Left ventricle myocardium inferior (tissue), 1 donor: ENCODE measurements around the gene TTLL11. TPM values are rescaled to one million over a fixed set of nuclear protein-coding genes. Genes with fewer than 3 reads are reported as not detected.

ENCODE experiments used
- DNase-seq: peaks from one replicate; pipeline ENCODE4 v3.0.0-alpha.2; 2020
- H3K27ac ChIP-seq: fragments of 200-600 bp; replicated peaks from 2 replicates; pipeline ENCODE4 v1.8.0; 2021
- H3K27me3 ChIP-seq: fragments of 200-600 bp; 2 replicates; pipeline ENCODE4 v1.8.0; 2021; ENCODE audit warnings: low read depth
- H3K36me3 ChIP-seq: fragments of 200-600 bp; 2 replicates; pipeline ENCODE4 v1.8.0; 2021
- H3K4me1 ChIP-seq: fragments of 200-600 bp; 2 replicates; pipeline ENCODE4 v1.8.0; 2021
- H3K4me3 ChIP-seq: fragments of 200-600 bp; 2 replicates; pipeline ENCODE4 v1.8.0; 2021; ENCODE audit warnings: mild to moderate bottlenecking, moderate library complexity
- H3K9me3 ChIP-seq: fragments of 200-600 bp; replicated peaks from 2 replicates; pipeline ENCODE4 v1.8.0; 2021
- intact Hi-C: fragments of 100-400 bp; cut with micrococcal nuclease; formaldehyde crosslinking; loops from one replicate; pipeline ENCODE4 v1.11.0; 2022
- total RNA-seq: library from RNA; stranded (reverse); fragmentation: NEBNext Ultra II Directional; extraction: Animal tissue kit (Norgen Biotek cat#: 25700); gene quantifications from one replicate; pipeline ENCODE4 v1.2.1, GENCODE V29; 2021
- TF ChIP-seq, protein P1 (sequence below): fragments of 200-600 bp; IDR thresholded peaks from 2 replicates; pipeline ENCODE4 v1.8.0; 2021; ENCODE audit warnings: antibody characterized with exemption, mild to moderate bottlenecking, borderline replicate concordance
- donor health status: DM: no; HTN: yes; CAD: no; lungs with severe emphysema.

The TTLL11 gene
- total RNA-seq, 1 donor from 2014 or later: 7.3 TPM

DNA sequence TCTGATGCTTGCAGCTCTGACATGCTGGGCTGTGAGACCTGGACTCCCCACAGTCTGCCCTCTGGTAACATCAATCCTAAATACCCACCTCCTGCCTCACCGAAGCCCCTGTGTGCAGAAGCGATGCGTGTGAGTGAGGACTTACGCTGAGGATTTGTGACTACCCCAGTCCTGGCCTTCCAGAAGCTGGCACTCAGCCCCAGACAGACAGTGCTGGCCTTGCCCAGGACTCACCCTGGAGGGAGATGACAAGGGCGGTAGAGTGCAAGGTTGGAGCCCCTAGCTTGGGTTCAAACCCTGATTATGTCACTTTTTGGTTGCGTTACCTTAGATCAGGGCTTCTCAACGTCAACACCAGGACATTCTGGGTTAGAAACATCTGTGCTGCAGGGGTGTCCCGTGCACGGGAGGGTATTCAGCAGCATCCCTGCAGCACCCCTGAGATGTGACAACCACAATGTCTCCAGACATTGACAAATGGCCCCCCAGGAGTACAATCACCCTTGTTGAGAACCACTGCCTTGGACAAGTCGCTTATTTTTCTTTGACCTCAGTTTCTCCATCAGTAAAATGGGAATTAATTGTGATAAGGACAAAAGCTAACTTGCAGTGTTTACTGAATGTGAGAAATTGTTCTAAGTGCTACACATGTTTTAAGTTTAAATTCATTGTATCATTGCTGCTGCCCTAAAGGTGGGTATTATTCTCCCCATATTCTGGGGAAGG lies 23.5 kb upstream of the TTLL11 start:
- no peak for DNase-seq
- intact Hi-C loops: no loop called here
- peaks cover 29% of the 10 kb centered on the region for H3K27me3 ChIP-seq
- no peak overlapping the region for H3K27ac ChIP-seq
- no peaks in the 10 kb centered on the region for H3K4me1 ChIP-seq
- H3K4me3 ChIP-seq: no peak overlapping the region
- H3K9me3 ChIP-seq: no peaks in the 10 kb centered on the region
- TF ChIP-seq, protein P1, sequence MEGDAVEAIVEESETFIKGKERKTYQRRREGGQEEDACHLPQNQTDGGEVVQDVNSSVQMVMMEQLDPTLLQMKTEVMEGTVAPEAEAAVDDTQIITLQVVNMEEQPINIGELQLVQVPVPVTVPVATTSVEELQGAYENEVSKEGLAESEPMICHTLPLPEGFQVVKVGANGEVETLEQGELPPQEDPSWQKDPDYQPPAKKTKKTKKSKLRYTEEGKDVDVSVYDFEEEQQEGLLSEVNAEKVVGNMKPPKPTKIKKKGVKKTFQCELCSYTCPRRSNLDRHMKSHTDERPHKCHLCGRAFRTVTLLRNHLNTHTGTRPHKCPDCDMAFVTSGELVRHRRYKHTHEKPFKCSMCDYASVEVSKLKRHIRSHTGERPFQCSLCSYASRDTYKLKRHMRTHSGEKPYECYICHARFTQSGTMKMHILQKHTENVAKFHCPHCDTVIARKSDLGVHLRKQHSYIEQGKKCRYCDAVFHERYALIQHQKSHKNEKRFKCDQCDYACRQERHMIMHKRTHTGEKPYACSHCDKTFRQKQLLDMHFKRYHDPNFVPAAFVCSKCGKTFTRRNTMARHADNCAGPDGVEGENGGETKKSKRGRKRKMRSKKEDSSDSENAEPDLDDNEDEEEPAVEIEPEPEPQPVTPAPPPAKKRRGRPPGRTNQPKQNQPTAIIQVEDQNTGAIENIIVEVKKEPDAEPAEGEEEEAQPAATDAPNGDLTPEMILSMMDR: no peak
- H3K36me3 ChIP-seq: no peaks in the 10 kb centered on the region

GRCh38 chr9:122116040-122116439 lies 22.9 kb upstream of the TTLL11 start:
- H3K27ac ChIP-seq: no peak overlapping the region
- no peaks in the 10 kb centered on the region for H3K9me3 ChIP-seq
- H3K36me3 ChIP-seq: no peaks in the 10 kb centered on the region
- no peaks in the 10 kb centered on the region for H3K4me1 ChIP-seq
- TF ChIP-seq, protein P1: no peak
- no peak overlapping the region for H3K4me3 ChIP-seq
- intact Hi-C loops: no loop called here
- H3K27me3 ChIP-seq: peaks cover 29% of the 10 kb centered on the region
- DNase-seq: no peak

GRCh38 chr9:122115176-122116035 lies 22.3 kb upstream of the TTLL11 start:
- TF ChIP-seq, protein P1: no peak
- intact Hi-C loops: no loop called here
- Histone ChIP-seq H3K27ac (no peak overlapping the region), H3K4me3 (no peak overlapping the region), H3K4me1 (no peaks in the 10 kb centered on the region), H3K9me3 (no peaks in the 10 kb centered on the region), H3K36me3 (no peaks in the 10 kb centered on the region), H3K27me3 (peaks cover 29% of the 10 kb centered on the region)
- no peak for DNase-seq

DNA sequence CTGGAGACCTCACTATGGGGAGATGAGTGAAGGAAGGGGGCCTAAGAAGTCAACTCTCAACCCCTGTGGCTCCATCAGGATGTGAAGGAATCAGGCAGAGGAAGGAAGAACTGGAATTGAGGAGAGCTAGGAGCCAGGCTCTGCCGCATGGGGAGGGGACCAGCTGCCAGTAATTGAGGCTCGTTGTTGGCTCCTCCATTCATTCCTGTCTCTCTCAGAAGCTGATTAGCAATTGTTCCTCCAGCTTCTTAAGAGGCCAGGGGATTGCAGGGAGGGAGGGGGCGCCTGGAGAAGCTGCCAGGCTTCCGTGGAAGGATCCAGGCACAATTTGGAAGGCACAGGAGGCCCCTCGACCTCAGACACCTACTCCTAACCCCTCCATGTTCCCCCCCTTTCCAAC lies 20.5 kb upstream of the TTLL11 start:
- intact Hi-C loops: no loop called here
- Histone ChIP-seq H3K4me3 (no peak overlapping the region), H3K27ac (no peak overlapping the region), H3K9me3 (no peaks in the 10 kb centered on the region), H3K27me3 (peaks cover 29% of the 10 kb centered on the region), H3K36me3 (no peaks in the 10 kb centered on the region), H3K4me1 (no peaks in the 10 kb centered on the region)
- TF ChIP-seq, protein P1: no peak
- no peak for DNase-seq

DNA sequence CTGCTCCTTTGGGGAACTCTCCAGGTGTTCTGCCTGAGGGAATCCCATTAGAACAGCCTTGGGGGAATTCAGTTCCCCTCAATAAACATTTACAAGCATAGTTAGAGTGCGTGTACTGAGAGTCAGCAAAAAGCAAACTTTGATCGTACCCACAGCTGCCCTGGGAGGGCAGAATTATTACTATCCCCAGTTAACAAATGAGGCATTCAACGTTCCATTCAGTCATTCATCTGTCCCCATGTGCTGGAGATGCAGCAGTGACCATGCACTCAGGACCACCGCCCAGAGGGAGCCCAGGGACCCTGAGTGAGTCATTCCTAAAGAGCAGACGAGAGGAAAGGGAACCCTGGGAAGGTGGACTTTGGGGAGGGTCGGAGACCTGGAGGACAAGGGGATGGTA lies 19.1 kb upstream of the TTLL11 start:
- intact Hi-C loops: no loop called here
- Histone ChIP-seq H3K4me3 (no peak overlapping the region), H3K9me3 (no peaks in the 10 kb centered on the region), H3K27me3 (peaks cover 29% of the 10 kb centered on the region), H3K4me1 (peaks cover 7% of the 10 kb centered on the region), H3K36me3 (no peaks in the 10 kb centered on the region), H3K27ac (no peak overlapping the region)
- TF ChIP-seq, protein P1: no peak
- DNase-seq: no peak
